Activated CD8-positive, alpha-beta memory T cell treated with anti-CD3 and anti-CD28 coated beads, Interleukin-2, amount 10 ng/mL, durations not matched to agents 7 days and 5 days (primary cell): ENCODE data around the gene CAMSAP3. TPM values are rescaled to one million over a fixed set of nuclear protein-coding genes. Genes with fewer than 3 reads are reported as not detected.
A peak's percentile ranks its signal among the peaks of the same experiment; 100 is the strongest.

Experiments
- ATAC-seq: fragments of 150-1000 bp; cut with Tn5 transposase; one replicate; pipeline ENCODE4 v1.10.0; 2021; ENCODE audit warnings: moderate library complexity
- CTCF ChIA-PET: fragments of 350-600 bp; sonication (Branson Sonifier 250); formaldehyde crosslinking; loops from one replicate; lab custom pipeline; 2021; ENCODE audit warnings: antibody characterized with exemption; lab: Charles Lee
- DNase-seq: peaks from one replicate; pipeline ENCODE4 v3.0.0-alpha.2; 2020
- H3K27ac Mint-ChIP-seq: one replicate; pipeline ENCODE4 v1.8.0; 2021; ENCODE audit warnings: mild to moderate bottlenecking, mixed read lengths
- H3K27me3 Mint-ChIP-seq: one replicate; pipeline ENCODE4 v1.8.0; 2021; ENCODE audit warnings: mixed read lengths
- H3K36me3 Mint-ChIP-seq: one replicate; pipeline ENCODE4 v1.8.0; 2021; ENCODE audit warnings: mild to moderate bottlenecking, mixed read lengths
- H3K4me1 Mint-ChIP-seq: one replicate; pipeline ENCODE4 v1.8.0; 2021; ENCODE audit warnings: mixed read lengths
- H3K4me3 Mint-ChIP-seq: one replicate; pipeline ENCODE4 v1.8.0; 2021; ENCODE audit warnings: mild to moderate bottlenecking, moderate library complexity, mixed read lengths
- H3K9me3 Mint-ChIP-seq: one replicate; pipeline ENCODE4 v1.8.0; 2022; ENCODE audit warnings: low read depth, mixed read lengths
- total RNA-seq, 2 experiments: library from RNA; stranded (reverse); gene quantifications; one replicate each; pipeline ENCODE4 v1.2.3, GENCODE V29; 2021

CAMSAP3 gene
- total RNA-seq, 2 experiments from 2014 or later = 0.15 to 0.30 TPM

DNA sequence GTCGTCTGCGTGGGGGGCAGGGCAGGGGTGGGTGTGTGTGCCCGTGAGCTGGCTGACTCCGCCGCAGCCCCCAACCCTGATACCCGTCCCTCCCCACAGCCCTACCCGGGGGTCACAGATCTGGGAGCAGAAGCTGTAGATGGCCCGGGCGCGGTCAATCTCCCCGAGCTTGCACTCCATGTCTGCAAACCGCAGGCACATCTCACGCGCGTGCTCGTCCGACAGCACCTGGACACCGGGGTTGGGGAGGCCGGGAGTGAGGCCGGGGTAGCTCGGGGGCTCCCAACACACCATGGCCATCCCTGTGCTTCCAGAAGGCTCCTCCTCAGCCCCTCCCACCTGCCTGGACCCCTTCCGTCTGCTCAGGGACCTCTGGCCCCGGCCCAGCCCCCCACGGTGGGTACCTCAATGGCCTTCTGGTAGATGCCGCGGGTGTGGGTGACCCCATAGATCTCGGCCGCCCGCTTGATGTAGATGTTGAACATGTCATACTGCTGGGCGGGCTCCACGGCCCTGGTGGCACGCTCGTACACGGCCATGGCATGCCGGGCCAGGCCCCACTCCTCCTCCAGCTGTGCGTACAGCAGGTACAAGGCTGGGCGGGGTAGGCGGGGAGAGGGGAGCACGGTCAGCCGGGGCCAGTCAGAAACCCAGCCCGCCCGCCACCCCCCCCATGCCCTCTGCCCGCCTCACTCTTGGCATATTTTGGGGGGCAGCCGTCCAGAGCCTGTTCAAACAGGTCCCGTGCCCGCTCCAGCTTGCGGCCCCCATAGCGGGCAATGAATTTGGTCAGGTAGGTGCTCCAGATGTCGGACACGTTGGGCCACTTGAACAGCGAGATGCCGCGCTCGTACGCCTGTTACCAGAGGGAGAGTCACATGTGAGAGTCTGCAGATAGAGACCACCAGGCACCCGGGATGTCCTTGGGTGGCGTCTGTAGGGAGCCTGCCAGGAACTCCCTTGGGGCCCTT is 25.1 kb downstream of the CAMSAP3 start:
- no peaks in the 10 kb centered on the region for H3K27me3 Mint-ChIP-seq
- CTCF ChIA-PET = no interaction called here
- ATAC-seq (no peak), DNase-seq (no peak)
- no peak overlapping the region for H3K4me3 Mint-ChIP-seq
- no peaks in the 10 kb centered on the region for H3K4me1 Mint-ChIP-seq
- H3K27ac Mint-ChIP-seq = no peak overlapping the region
- H3K36me3 Mint-ChIP-seq = peaks cover 6% of the 10 kb centered on the region
- H3K9me3 Mint-ChIP-seq = no peaks in the 10 kb centered on the region

DNA sequence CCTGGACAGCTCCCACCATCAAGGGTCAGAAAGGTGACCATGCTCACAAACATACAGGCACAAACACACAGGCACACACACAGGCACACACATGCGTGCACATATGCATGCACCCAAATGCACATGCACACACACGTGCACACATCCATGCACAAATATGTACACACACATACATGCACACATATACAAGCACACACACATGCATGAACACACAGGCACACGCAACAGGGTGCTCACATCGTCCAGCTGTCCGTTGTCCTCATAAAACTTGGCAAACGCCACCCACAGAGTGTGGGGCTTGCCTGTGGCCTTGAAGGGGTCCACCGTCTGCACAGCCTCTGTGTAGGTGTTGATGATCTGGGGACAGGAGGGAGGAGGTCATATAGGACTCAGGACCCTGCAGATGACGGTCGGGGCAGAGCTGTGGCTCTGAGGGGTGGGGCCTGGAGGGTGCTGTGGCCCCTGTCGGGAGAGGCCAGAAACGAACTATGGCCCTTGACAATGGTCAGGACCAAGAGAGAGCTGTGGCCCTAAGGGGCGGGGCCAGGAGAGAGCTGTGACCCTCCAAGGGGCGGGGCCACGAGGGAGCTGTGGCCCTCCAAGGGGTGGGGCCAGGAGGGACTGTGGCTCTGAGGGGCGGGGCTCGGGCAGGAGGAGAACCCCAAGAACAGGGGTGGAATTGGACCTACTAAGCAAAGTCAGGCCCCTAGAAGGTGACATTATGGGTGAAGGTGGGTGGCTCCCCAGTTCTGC is 27.4 kb downstream of the CAMSAP3 start:
- H3K27ac Mint-ChIP-seq = no peak overlapping the region
- CTCF ChIA-PET = interaction anchor here (0.8 to 1.5 kb wide), 2 partner anchors 29 to 58 kb away, joined by 3 read pairs; partner anchors contain the start of gene TRAPPC5

DNA sequence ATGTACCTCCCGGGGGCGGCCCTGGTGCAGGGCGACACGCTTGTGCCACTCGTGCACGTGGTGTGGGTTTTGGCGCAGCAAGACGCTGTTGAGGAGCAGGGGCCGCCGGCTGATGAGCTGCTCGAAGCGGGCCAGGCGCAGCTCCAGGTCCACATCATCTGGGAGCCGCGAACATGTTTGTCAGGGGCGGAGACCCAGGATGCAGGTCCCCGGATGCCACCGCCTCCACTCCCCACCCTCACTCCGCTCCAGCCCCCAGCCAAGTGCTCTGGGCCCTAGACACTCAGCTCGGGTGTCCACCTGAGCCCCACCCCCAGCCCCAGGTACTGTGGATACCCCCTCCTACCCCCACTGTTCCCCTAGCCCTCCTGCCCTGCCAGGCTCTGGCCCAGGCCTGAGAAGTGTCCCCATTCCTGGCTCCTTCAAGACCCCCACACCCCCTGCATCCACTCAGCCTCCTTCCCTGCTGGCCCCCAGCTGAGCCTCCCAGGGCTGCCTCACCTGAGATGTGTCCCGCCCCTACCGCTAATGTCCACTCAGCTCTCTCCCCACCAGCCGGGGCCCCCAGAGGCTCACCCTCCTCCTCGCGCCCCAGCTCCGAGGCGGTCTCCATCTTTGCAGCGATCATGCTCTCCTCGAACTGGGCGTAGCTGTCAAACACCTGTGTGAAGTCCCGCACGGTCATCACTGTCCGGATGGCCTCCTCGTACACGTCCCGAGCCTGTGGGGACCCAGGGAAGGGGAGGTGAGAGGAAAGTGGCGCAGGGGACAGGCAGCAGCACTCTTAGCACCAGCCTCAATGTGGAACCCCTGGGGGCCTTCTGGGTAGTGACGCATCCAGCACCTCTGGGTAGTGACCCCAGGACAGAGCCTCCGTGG is 28.3 kb downstream of the CAMSAP3 start:
- peaks cover 10% of the 10 kb centered on the region for H3K36me3 Mint-ChIP-seq
- no peak for DNase-seq
- CTCF ChIA-PET = interaction anchor here (0.8 to 1.3 kb wide), 2 partner anchors 56 to 57 kb away, joined by 3 read pairs; partner anchors contain the start of gene TRAPPC5
- H3K4me1 Mint-ChIP-seq = peaks cover 13% of the 10 kb centered on the region
- H3K27me3 Mint-ChIP-seq = no peaks in the 10 kb centered on the region
- no peak for ATAC-seq
- no peaks in the 10 kb centered on the region for H3K9me3 Mint-ChIP-seq
- no peak overlapping the region for H3K4me3 Mint-ChIP-seq
- H3K27ac Mint-ChIP-seq = no peak overlapping the region

More for the DNA sequence above, 27.4 kb downstream of the CAMSAP3 start:
- peaks cover 5% of the 10 kb centered on the region for H3K4me1 Mint-ChIP-seq
- no peak for DNase-seq
- ATAC-seq = no peak
- H3K9me3 Mint-ChIP-seq = no peaks in the 10 kb centered on the region
- peaks cover 10% of the 10 kb centered on the region for H3K36me3 Mint-ChIP-seq
- no peak overlapping the region for H3K4me3 Mint-ChIP-seq
- H3K27me3 Mint-ChIP-seq = no peaks in the 10 kb centered on the region

DNA sequence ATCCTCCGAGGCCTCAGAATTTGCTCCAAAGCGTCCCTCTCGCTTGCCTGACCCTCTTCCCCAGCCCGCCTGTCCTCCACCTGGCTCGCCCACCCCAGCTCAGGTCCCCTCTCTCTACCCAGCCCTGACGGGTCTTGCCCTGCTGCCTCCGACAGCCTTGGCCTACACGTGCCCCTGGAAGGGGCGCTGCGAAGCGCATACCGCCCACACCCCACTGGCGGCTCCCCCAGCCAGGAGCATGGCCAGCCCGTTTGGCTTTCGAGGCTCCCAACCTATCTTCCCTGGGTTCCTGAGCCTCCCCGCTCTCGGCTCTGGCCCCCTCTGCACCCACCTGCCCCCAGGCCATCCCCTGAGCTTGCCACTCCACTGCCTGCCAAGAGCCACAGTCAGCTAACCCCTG is 29.1 kb downstream of the CAMSAP3 start:
- DNase-seq (no peak), ATAC-seq (no peak)
- Mint-ChIP-seq H3K9me3 (no peaks in the 10 kb centered on the region), H3K27me3 (no peaks in the 10 kb centered on the region), H3K4me1 (peaks cover 19% of the 10 kb centered on the region), H3K36me3 (peaks cover 12% of the 10 kb centered on the region), H3K27ac (no peak overlapping the region), H3K4me3 (no peak overlapping the region)
- CTCF ChIA-PET = interaction anchor here (1.3 kb wide), 1 partner anchor 56 kb away, joined by 3 read pairs; no protein-coding TSS in a partner anchor

DNA sequence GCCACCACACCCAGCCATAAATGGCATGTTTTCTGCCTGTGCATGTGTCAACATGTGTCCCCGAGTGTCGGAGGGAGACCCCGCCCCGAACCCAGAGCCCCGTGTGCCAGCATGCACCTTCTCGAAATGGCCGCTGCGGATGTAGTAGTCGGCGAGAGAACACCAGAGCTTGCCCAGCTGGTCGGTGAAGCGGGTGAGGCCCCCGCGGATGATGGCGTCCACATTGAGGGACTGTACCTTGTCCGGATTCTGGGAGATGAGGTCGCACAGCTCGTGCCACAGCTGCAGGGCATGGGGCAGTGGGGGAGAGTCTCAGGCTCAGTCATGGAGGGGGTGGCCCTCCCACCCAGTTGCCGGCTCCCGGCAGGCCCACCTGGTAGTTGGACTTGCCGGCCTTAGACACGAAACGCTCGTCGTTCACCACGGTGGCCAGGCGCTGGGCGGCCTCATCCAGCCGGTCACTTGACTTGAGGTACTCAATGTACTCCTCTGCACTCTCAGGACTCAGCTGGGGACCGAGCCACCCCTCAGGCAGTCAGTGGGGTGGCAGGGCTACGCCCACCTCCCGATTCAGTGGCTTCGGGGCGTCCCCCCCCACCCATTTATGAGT is 30.2 kb downstream of the CAMSAP3 start:
- H3K27me3 Mint-ChIP-seq = no peaks in the 10 kb centered on the region
- CTCF ChIA-PET = interaction anchor here (0.7 kb wide), 1 partner anchor 192 kb away, joined by 3 read pairs; no protein-coding TSS in a partner anchor
- no peak overlapping the region for H3K4me3 Mint-ChIP-seq
- H3K27ac Mint-ChIP-seq = no peak overlapping the region
- H3K36me3 Mint-ChIP-seq = peaks cover 12% of the 10 kb centered on the region
- no peak for DNase-seq
- no peak for ATAC-seq
- H3K4me1 Mint-ChIP-seq = peaks cover 28% of the 10 kb centered on the region
- H3K9me3 Mint-ChIP-seq = no peaks in the 10 kb centered on the region

DNA sequence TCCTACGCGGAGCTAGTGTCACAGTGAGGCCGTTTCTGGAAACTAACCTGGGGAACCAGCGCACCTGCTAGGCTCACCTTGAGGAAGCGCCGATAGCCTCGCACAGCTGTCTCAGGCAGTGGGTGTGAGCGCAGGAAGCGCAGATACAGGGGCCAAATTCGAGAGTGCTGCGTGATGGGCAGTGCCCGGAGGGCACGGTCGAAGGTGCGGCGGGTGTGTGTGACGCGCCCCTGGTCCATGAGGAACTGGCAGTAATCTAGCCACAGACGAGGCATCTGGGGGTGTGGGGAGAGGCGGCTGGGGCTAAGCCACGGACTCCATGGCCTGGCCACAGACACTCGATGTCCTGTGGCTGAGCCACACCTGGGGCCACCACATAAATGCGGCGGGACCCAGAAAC is 31.5 kb downstream of the CAMSAP3 start:
- no peaks in the 10 kb centered on the region for H3K27me3 Mint-ChIP-seq
- no peak overlapping the region for H3K4me3 Mint-ChIP-seq
- H3K4me1 Mint-ChIP-seq = peaks cover 33% of the 10 kb centered on the region
- H3K36me3 Mint-ChIP-seq = peaks cover 6% of the 10 kb centered on the region
- ATAC-seq (no peak), DNase-seq (no peak)
- CTCF ChIA-PET = interaction anchor here (0.5 to 1.2 kb wide), 2 partner anchors 54 to 150 kb away, joined by 3 to 4 read pairs; partner anchors contain the start of gene TRAPPC5
- no peak overlapping the region for H3K27ac Mint-ChIP-seq
- H3K9me3 Mint-ChIP-seq = no peaks in the 10 kb centered on the region

DNA sequence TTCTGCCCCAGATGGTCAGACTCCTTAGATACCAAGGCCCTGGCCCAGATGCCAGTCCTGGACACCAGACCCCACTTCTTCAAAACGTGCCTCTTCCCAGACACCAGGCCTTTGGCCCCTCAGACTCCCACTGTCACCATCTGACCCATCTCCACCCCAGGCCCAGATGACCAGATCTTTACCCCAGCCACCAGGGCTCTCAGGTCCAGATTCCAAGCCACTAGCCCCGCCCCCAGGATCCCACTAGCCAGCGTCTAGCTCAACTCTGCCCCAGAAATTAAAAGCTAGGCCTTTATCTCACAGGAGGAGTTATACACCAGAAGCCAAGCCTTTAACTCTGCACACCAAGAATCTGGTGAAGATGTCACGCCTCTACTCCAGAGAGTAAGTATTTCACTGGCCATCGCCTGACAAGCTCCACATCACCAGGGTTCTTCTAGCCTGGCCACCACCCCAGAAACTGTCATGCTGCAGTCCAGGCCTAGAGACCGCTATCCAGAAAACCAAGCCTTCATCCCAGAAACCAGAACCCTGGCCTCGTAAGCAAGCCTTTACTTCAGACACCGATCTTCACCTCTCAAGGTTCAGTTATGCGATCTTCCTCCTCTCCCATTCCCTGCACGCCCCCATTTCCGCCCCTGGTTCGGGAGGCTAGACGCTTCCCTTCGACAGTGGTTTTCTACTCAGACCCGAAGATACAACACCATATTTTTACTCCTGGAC is 33.1 kb downstream of the CAMSAP3 start:
- CTCF ChIA-PET = interaction anchor here (1.3 to 2.9 kb wide), 5 partner anchors 23 to 315 kb away, joined by 6 to 12 read pairs (median 10); partner anchors contain the start of genes ARHGEF18, TIMM44 and TRAPPC5

DNA sequence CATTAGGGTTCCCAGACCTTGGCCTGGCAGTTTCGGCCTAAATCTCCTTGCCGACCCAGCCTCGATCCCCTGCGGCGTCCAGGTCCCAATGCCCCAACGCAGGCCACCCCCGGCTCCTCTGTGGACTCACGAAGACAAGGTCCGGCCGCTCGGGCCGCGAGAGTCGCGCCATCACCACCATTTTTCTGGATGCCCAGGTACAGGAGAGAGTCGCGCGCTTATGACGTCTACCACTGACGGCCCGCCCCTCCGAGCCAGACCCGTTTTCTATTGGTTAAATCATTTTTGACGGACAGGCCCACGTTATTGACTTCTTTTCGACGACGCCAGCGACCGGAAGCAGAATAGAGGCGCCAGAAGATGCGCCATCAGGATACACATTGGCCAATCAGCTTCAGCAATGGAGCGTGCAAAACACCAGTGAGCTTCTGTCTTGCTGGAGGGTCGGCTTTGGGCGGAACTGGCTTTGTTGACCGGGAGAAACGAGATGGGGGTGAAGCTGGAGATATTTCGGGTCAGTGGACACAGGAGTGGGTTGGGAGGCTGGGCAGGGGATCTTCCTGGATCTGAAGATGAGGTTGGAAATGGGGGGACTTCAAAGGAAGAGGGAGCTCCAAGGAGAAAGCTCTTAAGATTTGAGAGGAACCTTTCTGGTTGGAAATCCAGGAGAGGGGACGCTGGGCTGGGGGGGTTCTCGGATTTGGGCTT is 33.8 kb downstream of the CAMSAP3 start, which contains the start of the genes PET100 and XAB2:
PET100 (plus strand) TSS at position 447 of the 708 bp plus-strand sequence; CDS start at position 488, 41 bp downstream.
XAB2 (minus strand) TSS at position 199 of the 708 bp plus-strand sequence; CDS start at position 181, 18 bp downstream.
- Mint-ChIP-seq H3K4me1 (peaks cover 33% of the 10 kb centered on the region), H3K4me3 (peak within 1 kb of the TSS; percentile 97), H3K27me3 (no peaks in the 10 kb centered on the region), H3K27ac (peak within 1 kb of the TSS; percentile 99), H3K9me3 (no peaks in the 10 kb centered on the region), H3K36me3 (peaks cover 6% of the 10 kb centered on the region)
- DNase-seq = peak; percentile 98
- ATAC-seq = peak; percentile 99
- CTCF ChIA-PET = interaction anchor here (0.8 to 2.9 kb wide), 10 partner anchors 9 to 315 kb away, joined by 3 to 12 read pairs (median 6); partner anchors contain the start of genes ARHGEF18, TIMM44 and TRAPPC5

More for the DNA sequence above, 33.1 kb downstream of the CAMSAP3 start:
- peaks cover 33% of the 10 kb centered on the region for H3K4me1 Mint-ChIP-seq
- H3K27me3 Mint-ChIP-seq = no peaks in the 10 kb centered on the region
- H3K36me3 Mint-ChIP-seq = peaks cover 6% of the 10 kb centered on the region
- H3K9me3 Mint-ChIP-seq = no peaks in the 10 kb centered on the region
- DNase-seq (no peak), ATAC-seq (no peak)
- H3K27ac Mint-ChIP-seq = peak overlapping the region; percentile 99
- H3K4me3 Mint-ChIP-seq = peak overlapping the region; percentile 97

DNA sequence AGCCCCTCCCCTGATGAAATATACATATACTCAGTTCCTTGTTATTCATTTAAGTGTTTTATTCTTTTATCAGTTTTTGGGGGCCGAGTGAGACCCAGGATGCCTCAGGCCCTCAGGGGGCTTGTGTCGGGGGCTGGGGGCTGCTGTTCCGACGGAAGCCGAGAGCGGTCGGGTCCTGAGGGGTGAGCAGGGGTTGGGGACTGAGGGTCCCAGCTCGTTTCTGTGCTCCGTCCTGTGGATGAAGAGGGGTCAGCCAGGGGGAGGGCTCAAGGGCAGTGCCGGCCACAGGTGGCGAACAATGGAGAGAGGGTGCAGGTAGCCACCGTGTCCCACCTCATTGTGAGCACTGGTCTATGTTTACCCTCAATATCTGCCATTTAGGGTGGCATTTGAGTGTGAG is 35.9 kb downstream of the CAMSAP3 start:
- CTCF ChIA-PET = no interaction called here
- peaks cover 6% of the 10 kb centered on the region for H3K36me3 Mint-ChIP-seq
- H3K4me1 Mint-ChIP-seq = peaks cover 40% of the 10 kb centered on the region
- DNase-seq (no peak), ATAC-seq (no peak)
- no peaks in the 10 kb centered on the region for H3K9me3 Mint-ChIP-seq
- no peaks in the 10 kb centered on the region for H3K27me3 Mint-ChIP-seq
- no peak overlapping the region for H3K4me3 Mint-ChIP-seq
- no peak overlapping the region for H3K27ac Mint-ChIP-seq

DNA sequence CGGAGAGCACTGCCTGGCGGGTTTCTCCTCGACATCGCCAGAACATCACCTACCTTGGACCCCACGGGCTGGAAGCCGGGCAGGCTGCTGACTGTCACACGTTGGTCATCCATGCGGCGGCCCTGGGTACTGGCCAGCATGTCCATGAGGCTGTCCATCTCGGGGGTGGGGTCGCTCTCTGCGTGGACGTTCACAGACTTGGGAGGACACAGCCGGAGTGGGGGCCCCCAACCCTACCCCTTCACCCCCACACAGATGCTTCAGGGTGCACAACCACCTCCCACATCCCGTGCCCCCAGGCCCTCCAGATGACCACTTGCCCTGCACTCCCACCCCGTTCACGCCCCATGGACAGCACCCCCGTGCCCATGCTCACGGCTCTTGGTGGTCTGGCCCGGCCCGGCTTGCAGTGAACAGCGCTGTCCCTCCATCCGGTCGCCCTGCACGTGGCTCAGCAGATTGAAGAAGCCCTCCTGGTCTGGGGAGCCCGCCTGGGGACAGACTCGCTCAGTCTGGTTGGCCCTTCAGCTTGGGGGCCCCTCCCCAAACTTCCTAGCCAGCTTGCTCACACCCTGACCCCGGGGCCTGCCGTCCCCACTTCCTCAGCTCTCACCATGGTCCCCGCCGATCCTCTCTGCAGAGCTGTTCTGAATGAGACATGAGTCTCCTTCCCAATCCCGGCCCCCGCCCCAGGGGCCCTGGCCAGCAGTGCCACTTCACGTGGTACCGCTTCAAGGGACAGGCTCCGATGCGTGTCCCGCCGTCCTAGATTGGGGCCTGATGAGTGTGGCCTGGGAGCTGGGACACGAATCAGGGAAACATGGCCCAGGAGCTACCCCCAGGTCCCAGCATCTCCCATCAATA is 36.9 kb downstream of the CAMSAP3 start:
- no peak overlapping the region for H3K27ac Mint-ChIP-seq
- peaks cover 42% of the 10 kb centered on the region for H3K4me1 Mint-ChIP-seq
- DNase-seq = no peak
- CTCF ChIA-PET = interaction anchor here (0.8 to 1.6 kb wide), 2 partner anchors 48 to 64 kb away, joined by 4 to 7 read pairs; partner anchors contain the start of gene TRAPPC5
- peaks cover 2% of the 10 kb centered on the region for H3K36me3 Mint-ChIP-seq
- no peak overlapping the region for H3K4me3 Mint-ChIP-seq
- ATAC-seq = no peak
- no peaks in the 10 kb centered on the region for H3K27me3 Mint-ChIP-seq
- H3K9me3 Mint-ChIP-seq = no peaks in the 10 kb centered on the region
